Endothelial cell of umbilical vein (primary cell): ENCODE measurements around the gene RPEL1.

Source experiments
- CTCF ChIP-seq, 2 donors: IDR thresholded peaks; 1 replicate in 1 of 2; 2 replicates in 1 of 2; pipeline ENCODE4 v1.5.1; 2011; ENCODE audit warnings: low read length in 2 of 2, mild to moderate bottlenecking in 2 of 2, moderate library complexity in 2 of 2, control low read depth in 1 of 2, inconsistent platforms in 1 of 2, low read depth in 1 of 2; ENCODE audit not compliant: insufficient read depth in 1 of 2; ENCODE audit errors: extremely low read depth in 1 of 2
- EZH2 ChIP-seq: IDR thresholded peaks from 2 replicates; pipeline ENCODE4 v1.6.1; 2012; ENCODE audit warnings: borderline replicate concordance, low read depth, mild to moderate bottlenecking, moderate library complexity, low read length, inconsistent platforms; ENCODE audit not compliant: severe bottlenecking
- JUN ChIP-seq: IDR thresholded peaks from 2 replicates; pipeline ENCODE4 v1.6.1; 2011; ENCODE audit warnings: borderline replicate concordance, low read depth; ENCODE audit not compliant: insufficient read length, insufficient read depth
- POLR2A ChIP-seq: IDR thresholded peaks from 2 replicates; pipeline ENCODE4 v1.6.1; 2012; ENCODE audit warnings: low read depth, mild to moderate bottlenecking, control low read depth, low read length

DNA sequence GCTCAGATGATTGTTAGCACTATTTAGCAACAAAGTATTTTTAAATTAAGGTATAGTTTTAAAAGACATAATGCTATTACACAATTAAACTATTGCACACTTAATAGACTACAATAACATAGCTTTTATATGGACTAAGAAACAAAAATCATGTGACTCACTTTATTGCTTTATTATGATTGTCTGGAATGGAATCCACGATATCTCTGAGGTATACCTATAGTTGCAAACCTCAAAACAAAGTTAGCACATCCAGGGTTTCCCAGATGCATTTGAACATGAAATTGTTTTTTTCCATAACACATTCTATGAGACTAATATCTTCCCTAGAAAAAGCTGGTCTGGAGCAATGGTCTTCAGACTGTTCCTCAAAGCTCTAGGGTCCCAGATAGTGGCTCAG is 18.3 kb upstream of the RPEL1 start:
- TF ChIP-seq EZH2 = no peak
- no peak for TF ChIP-seq POLR2A
- TF ChIP-seq CTCF (IDR thresholded peaks at IDR 0.05; ENCODE audit: extremely low read depth in 1 of 2, insufficient read depth in 1 of 2, low read depth in 1 of 2, low read length in 2 of 2) = no peak
- no peak for TF ChIP-seq JUN
